GM18907 (cell line): ENCODE results near the gene SLC18B1.

Experiments used
- ATAC-seq: cut with Tn5 transposase; IDR thresholded peaks from one replicate; pipeline ENCODE4 v1.9.1; 2021; ENCODE audit warnings: mild to moderate bottlenecking, moderate library complexity; ENCODE audit not compliant: unreplicated experiment

The SLC18B1 gene

GRCh38 chr6:132748446-132748845 lies 50.0 kb downstream of the SLC18B1 start:
- ATAC-seq, result no peak

GRCh38 chr6:132746048-132746447 lies 52.4 kb downstream of the SLC18B1 start:
- ATAC-seq, result no peak

GRCh38 chr6:132742495-132742894 lies 55.9 kb downstream of the SLC18B1 start:
- no peak for ATAC-seq

- no peak for ATAC-seq
Observed at GRCh38 chr6:132741281-132741680, 57.2 kb downstream of the SLC18B1 start.

- no peak for ATAC-seq
Observed at GRCh38 chr6:132736239-132736638, 62.2 kb downstream of the SLC18B1 start.

- no peak for ATAC-seq
Observed at GRCh38 chr6:132734694-132735236, 63.7 kb downstream of the SLC18B1 start.

- no peak for ATAC-seq
Observed at GRCh38 chr6:132733814-132734213, 64.6 kb downstream of the SLC18B1 start.

GRCh38 chr6:132733283-132733682 lies 65.2 kb downstream of the SLC18B1 start:
- no peak for ATAC-seq

DNA sequence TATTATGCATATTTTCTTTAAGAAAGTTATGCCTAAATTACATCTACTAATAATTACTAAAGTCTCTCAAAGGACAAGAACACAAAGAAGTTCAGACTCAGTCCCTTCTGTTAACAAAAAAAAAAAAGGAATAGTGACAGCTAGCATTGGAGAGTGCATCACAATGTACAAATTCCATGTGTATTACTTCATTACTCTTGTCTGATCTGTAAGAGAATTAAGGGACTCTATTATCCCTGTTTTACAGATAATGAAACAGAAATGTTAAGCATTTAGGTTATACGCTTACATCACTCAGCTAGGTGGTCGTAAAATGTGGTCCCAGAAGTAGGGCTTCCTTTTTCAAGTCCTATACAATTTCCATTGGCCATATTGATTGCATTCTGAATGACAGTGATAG lies 67.4 kb downstream of the SLC18B1 start:
- no peak for ATAC-seq

- ATAC-seq, result no peak
Observed at GRCh38 chr6:132730560-132730959, 67.9 kb downstream of the SLC18B1 start.

GRCh38 chr6:132728616-132729015 lies 69.8 kb downstream of the SLC18B1 start:
- no peak for ATAC-seq

- ATAC-seq, result peak; percentile 29
Observed at GRCh38 chr6:132726608-132726975, 71.8 kb downstream of the SLC18B1 start.

GRCh38 chr6:132725947-132726607 lies 72.4 kb downstream of the SLC18B1 start:
- peak; percentile 91 for ATAC-seq

DNA sequence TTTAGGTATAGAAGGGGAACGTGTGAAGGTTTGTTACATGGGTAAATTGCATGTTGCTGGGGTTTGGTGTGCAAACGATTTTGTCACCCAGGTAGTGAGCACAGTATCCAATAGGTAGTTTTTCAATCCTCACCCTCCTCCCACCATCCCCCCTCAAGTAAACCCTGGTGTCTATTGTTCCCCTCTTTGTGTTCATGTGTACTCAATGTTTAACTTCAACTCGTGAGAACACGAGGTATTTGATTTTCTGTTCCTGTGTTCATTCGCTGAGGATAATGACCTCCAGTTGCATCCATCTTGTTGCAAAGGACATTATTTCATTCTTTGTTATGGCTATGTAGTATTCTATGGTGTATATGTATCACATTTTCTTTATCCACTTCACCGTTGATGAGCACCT lies 73.0 kb downstream of the SLC18B1 start:
- peak; percentile 9 for ATAC-seq

GRCh38 chr6:132719736-132720448 lies 78.5 kb downstream of the SLC18B1 start:
- no peak for ATAC-seq
